GM03348 (cell line): ENCODE results near the gene IGSF9B.
A peak's percentile ranks its signal among the peaks of the same experiment; 100 is the strongest.

Experiments
- DNase-seq: peaks from one replicate; pipeline ENCODE4 v3.0.0; 2012; ENCODE audit warnings: low spot score

IGSF9B gene

GRCh38 chr11:133983660-133984316 is 27.0 kb upstream of the IGSF9B start:
- no peak for DNase-seq

GRCh38 chr11:133982876-133983275 is 26.1 kb upstream of the IGSF9B start:
- DNase-seq = no peak

- DNase-seq = no peak
Measured at GRCh38 chr11:133982151-133982550, 25.4 kb upstream of the IGSF9B start.

- no peak for DNase-seq
Measured at GRCh38 chr11:133981156-133981555, 24.4 kb upstream of the IGSF9B start.

- DNase-seq = no peak
Measured at GRCh38 chr11:133980665-133981064, 23.9 kb upstream of the IGSF9B start.

GRCh38 chr11:133978794-133979193 is 22.0 kb upstream of the IGSF9B start:
- DNase-seq = no peak

- no peak for DNase-seq
Measured at GRCh38 chr11:133977067-133977677, 20.4 kb upstream of the IGSF9B start.

- no peak for DNase-seq
Measured at GRCh38 chr11:133975488-133975849, 18.7 kb upstream of the IGSF9B start.

- no peak for DNase-seq
Measured at GRCh38 chr11:133974836-133975487, 18.2 kb upstream of the IGSF9B start.

- no peak for DNase-seq
Measured at GRCh38 chr11:133971881-133972280, 15.1 kb upstream of the IGSF9B start.

- DNase-seq = no peak
Measured at GRCh38 chr11:133969112-133969511, 12.3 kb upstream of the IGSF9B start.

- DNase-seq = no peak
Measured at GRCh38 chr11:133968300-133968699, 11.5 kb upstream of the IGSF9B start.

GRCh38 chr11:133967599-133968238 is 11.0 kb upstream of the IGSF9B start:
- DNase-seq = no peak

GRCh38 chr11:133966921-133967598 is 10.3 kb upstream of the IGSF9B start:
- DNase-seq = peak; percentile 49

GRCh38 chr11:133966172-133966651 is 9.4 kb upstream of the IGSF9B start:
- DNase-seq = no peak

GRCh38 chr11:133965031-133965601 is 8.3 kb upstream of the IGSF9B start:
- DNase-seq = no peak

GRCh38 chr11:133964356-133964755 is 7.6 kb upstream of the IGSF9B start:
- no peak for DNase-seq

- no peak for DNase-seq
Measured at GRCh38 chr11:133961890-133962289, 5.1 kb upstream of the IGSF9B start.

GRCh38 chr11:133957900-133958299 is 1.1 kb upstream of the IGSF9B start:
- no peak for DNase-seq

GRCh38 chr11:133955945-133956421 is 785 bp downstream of the IGSF9B start:
- no peak for DNase-seq

GRCh38 chr11:133955081-133955891 is 1.5 kb downstream of the IGSF9B start:
- DNase-seq = no peak
